HG02970 (cell line): ENCODE measurements around the gene JMJD8.
"Not testable (repeated sequence)": the region's sequence is repeated elsewhere in the genome, so short reads cannot be mapped to it uniquely, and the experiment has no call there.

ENCODE experiments used
- ATAC-seq: cut with Tn5 transposase; IDR thresholded peaks from one replicate; pipeline ENCODE4 v1.9.1; 2021; ENCODE audit warnings: mild to moderate bottlenecking, moderate library complexity, moderate number of reproducible peaks; ENCODE audit not compliant: unreplicated experiment, low FRiP score

The JMJD8 gene

GRCh38 chr16:722835-723633 lies 38.9 kb upstream of the JMJD8 start:
- ATAC-seq = no peak

GRCh38 chr16:721765-722540 lies 37.8 kb upstream of the JMJD8 start:
- ATAC-seq = no peak

- peak; percentile 67 for ATAC-seq
Observed at GRCh38 chr16:720990-721764, 37.0 kb upstream of the JMJD8 start, which contains the start of gene ANTKMT. Gene ANTKMT (plus strand): TSS chr16:721146. CDS start chr16:721275, 129 bp downstream.

GRCh38 chr16:720447-720989 lies 36.4 kb upstream of the JMJD8 start:
- ATAC-seq = peak; percentile 11

- ATAC-seq = no peak
Observed at GRCh38 chr16:719815-720446, 35.8 kb upstream of the JMJD8 start.

GRCh38 chr16:718922-719321 lies 34.8 kb upstream of the JMJD8 start:
- ATAC-seq = no peak

- ATAC-seq = no peak
Observed at GRCh38 chr16:718389-718788, 34.3 kb upstream of the JMJD8 start.

GRCh38 chr16:717450-718245 lies 33.5 kb upstream of the JMJD8 start:
- ATAC-seq = no peak

- no peak for ATAC-seq
Observed at GRCh38 chr16:716768-717325, 32.7 kb upstream of the JMJD8 start.

GRCh38 chr16:716200-716568 lies 32.0 kb upstream of the JMJD8 start:
- no peak for ATAC-seq

- peak; percentile 13 for ATAC-seq
Observed at GRCh38 chr16:715477-716199, 31.5 kb upstream of the JMJD8 start.

- peak; percentile 52 for ATAC-seq
Observed at GRCh38 chr16:714558-715476, 30.7 kb upstream of the JMJD8 start, which contains the start of gene METRN. Gene METRN (plus strand): TSS chr16:715118. CDS start chr16:715290, 172 bp downstream.

GRCh38 chr16:714079-714478 lies 29.9 kb upstream of the JMJD8 start:
- no peak for ATAC-seq

- ATAC-seq = not testable (repeated sequence)
Observed at GRCh38 chr16:712740-713250, 28.7 kb upstream of the JMJD8 start.

GRCh38 chr16:711548-712320 lies 27.6 kb upstream of the JMJD8 start:
- no peak for ATAC-seq

GRCh38 chr16:711084-711483 lies 26.9 kb upstream of the JMJD8 start:
- ATAC-seq = no peak
